Liver (tissue), 3 donors: Measurements from ENCODE around the gene TBX1.

Experiments used
- EGR1 ChIP-seq, 2 donors: IDR thresholded peaks; 2 replicates each; pipeline ENCODE4 v1.6.1; 2016 to 2018; ENCODE audit warnings: antibody characterized with exemption in 2 of 2, low read depth in 2 of 2
- FOXA2 ChIP-seq: IDR thresholded peaks from 2 replicates; pipeline ENCODE4 v1.6.1; 2016; ENCODE audit warnings: antibody characterized with exemption
- HNF4A ChIP-seq, 2 donors: conservative IDR thresholded peaks; 2 replicates each; pipeline ENCODE4 v1.6.1; 2016; ENCODE audit warnings: antibody characterized with exemption in 2 of 2, mild to moderate bottlenecking in 2 of 2
- JUND ChIP-seq, 2 donors: IDR thresholded peaks; 2 replicates each; pipeline ENCODE4 v1.6.1; 2016; ENCODE audit warnings: antibody characterized with exemption in 2 of 2
- RAD21 ChIP-seq, 2 donors: IDR thresholded peaks; 2 replicates each; pipeline ENCODE4 v1.6.1; 2016; ENCODE audit warnings: antibody characterized with exemption in 2 of 2, mild to moderate bottlenecking in 2 of 2
- SP1 ChIP-seq: IDR thresholded peaks from 2 replicates; pipeline ENCODE4 v1.6.1; 2018; ENCODE audit warnings: antibody characterized with exemption, mild to moderate bottlenecking
- TAF1 ChIP-seq: conservative IDR thresholded peaks from 2 replicates; pipeline ENCODE4 v1.6.1; 2016; ENCODE audit warnings: antibody characterized with exemption, mild to moderate bottlenecking
- YY1 ChIP-seq: IDR thresholded peaks from 2 replicates; pipeline ENCODE4 v1.6.1; 2016; ENCODE audit warnings: antibody characterized with exemption, mild to moderate bottlenecking
- TF ChIP-seq, protein P1 (sequence below): fragments of 150-350 bp; IDR thresholded peaks from 2 replicates; pipeline ENCODE4 v1.5.1; 2017; ENCODE audit warnings: improper control_type of control experiment, low read depth, low read length; ENCODE audit not compliant: missing input control
- TF ChIP-seq, protein P2 (sequence below): IDR thresholded peaks from 2 replicates; pipeline ENCODE4 v1.6.1; 2016; ENCODE audit warnings: antibody characterized with exemption
- TF ChIP-seq, protein P3 (sequence below): IDR thresholded peaks from 2 replicates; pipeline ENCODE4 v1.6.1; 2016; ENCODE audit warnings: antibody characterized with exemption
- donor health status: healthy.
- donor health status: healthy.

DNA sequence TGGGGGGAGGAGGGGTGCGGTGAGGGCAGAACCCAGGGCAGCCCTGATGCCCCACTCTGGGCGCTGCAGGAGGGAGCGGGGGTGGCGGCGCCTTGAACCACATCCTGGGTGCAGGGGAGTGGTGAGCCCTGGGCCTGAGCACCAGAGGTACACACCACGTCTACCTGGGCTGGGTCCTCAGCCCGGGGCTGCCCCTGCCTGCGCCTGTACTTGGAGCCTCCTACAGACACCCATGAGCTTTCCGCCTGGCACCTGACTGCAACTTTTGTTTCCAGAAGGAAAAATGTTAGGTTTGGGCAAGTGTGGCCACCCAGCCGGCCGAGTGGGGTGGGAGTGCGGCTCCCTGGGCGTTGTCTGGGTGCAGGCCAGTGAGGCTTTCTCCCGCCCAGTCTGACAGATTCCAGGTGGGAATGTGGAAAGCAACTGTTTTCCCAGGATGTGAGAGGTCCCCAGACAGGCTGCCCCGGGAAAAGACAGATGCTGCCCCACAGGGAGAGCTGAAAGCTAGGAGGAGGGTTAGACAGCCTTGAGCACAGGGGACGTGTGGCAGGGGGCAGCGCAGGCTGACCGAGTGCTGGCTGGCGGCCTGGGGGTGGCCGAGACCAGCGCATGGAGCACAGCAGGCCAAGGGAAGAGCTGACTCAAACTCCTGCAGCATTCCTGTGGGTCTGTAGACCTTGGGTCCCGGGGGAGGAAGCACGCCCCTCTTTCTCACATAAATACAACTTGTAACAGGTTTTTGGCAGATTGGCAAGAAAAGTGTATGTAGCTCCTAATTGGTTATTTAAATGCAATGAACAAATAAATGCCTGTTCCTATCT lies 50.0 kb downstream of the TBX1 start:
- TF ChIP-seq EGR1 (IDR thresholded peaks at IDR 0.05; ENCODE audit: low read depth in 2 of 2) (no peak), TAF1 (no peak), SP1 (no peak), JUND (IDR thresholded peaks at IDR 0.05) (no peak), HNF4A (conservative IDR thresholded peaks at IDR 0.05) (no peak), YY1 (no peak), FOXA2 (no peak), RAD21 (IDR thresholded peaks at IDR 0.05) (no peak)
- TF ChIP-seq, protein P1, sequence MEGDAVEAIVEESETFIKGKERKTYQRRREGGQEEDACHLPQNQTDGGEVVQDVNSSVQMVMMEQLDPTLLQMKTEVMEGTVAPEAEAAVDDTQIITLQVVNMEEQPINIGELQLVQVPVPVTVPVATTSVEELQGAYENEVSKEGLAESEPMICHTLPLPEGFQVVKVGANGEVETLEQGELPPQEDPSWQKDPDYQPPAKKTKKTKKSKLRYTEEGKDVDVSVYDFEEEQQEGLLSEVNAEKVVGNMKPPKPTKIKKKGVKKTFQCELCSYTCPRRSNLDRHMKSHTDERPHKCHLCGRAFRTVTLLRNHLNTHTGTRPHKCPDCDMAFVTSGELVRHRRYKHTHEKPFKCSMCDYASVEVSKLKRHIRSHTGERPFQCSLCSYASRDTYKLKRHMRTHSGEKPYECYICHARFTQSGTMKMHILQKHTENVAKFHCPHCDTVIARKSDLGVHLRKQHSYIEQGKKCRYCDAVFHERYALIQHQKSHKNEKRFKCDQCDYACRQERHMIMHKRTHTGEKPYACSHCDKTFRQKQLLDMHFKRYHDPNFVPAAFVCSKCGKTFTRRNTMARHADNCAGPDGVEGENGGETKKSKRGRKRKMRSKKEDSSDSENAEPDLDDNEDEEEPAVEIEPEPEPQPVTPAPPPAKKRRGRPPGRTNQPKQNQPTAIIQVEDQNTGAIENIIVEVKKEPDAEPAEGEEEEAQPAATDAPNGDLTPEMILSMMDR: no peak
- TF ChIP-seq, protein P2, sequence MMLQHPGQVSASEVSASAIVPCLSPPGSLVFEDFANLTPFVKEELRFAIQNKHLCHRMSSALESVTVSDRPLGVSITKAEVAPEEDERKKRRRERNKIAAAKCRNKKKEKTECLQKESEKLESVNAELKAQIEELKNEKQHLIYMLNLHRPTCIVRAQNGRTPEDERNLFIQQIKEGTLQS: no peak
- TF ChIP-seq, protein P3, sequence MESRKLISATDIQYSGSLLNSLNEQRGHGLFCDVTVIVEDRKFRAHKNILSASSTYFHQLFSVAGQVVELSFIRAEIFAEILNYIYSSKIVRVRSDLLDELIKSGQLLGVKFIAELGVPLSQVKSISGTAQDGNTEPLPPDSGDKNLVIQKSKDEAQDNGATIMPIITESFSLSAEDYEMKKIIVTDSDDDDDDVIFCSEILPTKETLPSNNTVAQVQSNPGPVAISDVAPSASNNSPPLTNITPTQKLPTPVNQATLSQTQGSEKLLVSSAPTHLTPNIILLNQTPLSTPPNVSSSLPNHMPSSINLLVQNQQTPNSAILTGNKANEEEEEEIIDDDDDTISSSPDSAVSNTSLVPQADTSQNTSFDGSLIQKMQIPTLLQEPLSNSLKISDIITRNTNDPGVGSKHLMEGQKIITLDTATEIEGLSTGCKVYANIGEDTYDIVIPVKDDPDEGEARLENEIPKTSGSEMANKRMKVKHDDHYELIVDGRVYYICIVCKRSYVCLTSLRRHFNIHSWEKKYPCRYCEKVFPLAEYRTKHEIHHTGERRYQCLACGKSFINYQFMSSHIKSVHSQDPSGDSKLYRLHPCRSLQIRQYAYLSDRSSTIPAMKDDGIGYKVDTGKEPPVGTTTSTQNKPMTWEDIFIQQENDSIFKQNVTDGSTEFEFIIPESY: no peak
